NCI-H1417 (cell line): Measurements from ENCODE around the gene WFDC5.
A peak's percentile ranks its signal among the peaks of the same experiment; 100 is the strongest.

Source experiments
- DNase-seq, 3 experiments: peaks; one replicate each; lab custom pipeline; 2025; lab: John Stamatoyannopoulos, UW

WFDC5 gene

DNA sequence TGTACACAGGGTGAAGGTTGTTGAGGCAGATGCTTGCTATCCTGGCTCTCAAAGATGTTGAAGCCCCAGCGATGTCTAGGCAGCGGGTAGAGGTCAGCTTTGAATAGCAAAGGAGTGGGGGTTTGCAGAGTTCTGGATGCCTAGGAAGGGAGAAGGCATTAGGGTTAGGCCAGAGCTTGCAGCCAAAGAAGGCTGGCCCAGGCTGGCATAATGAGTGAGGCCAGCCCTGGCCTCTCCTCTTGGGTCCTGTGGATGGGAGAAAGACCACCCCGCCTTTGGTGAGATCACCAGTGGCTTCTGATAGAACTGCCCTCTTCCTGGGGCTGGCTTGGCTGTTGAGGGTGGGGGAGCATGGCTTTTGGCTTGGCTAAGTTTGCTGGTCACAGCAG is 406 bp upstream of the WFDC5 start:
- no peak for DNase-seq

DNA sequence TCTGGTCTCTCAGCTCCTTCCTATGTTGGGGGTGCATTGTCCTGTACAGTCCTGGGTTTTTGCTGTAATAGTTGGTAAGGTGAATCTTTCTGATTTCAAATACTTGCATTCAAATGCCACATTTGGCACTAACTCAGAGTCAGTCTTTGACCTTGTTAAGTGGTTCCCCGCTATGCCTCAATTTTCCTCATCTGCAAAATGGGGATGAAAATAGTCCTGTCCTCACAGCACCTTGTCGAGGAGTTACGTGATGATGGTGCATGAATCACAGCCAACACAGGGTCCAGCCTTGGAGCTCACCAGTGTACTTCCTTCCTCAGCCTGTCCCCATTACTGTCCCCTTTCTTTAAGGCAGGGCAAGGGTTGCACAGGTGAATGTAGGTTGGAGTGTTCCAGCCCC is 1.1 kb downstream of the WFDC5 start:
- no peak for DNase-seq

DNA sequence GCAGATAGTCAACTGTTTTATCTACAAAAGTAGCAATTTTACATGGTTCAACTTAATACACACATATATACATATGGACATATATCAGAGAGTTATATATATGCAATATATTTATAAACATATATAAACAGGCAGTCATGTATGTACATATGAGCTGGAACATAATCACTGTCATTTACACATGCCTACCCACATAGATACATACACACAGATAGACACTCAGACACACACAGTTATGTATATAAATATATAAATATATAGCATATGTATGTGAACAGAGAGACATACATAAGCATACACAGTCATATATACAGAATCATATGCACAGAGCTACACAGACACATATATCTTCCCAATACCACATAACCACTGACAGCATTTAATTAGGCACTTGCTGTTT is 2.2 kb downstream of the WFDC5 start:
- DNase-seq = no peak

DNA sequence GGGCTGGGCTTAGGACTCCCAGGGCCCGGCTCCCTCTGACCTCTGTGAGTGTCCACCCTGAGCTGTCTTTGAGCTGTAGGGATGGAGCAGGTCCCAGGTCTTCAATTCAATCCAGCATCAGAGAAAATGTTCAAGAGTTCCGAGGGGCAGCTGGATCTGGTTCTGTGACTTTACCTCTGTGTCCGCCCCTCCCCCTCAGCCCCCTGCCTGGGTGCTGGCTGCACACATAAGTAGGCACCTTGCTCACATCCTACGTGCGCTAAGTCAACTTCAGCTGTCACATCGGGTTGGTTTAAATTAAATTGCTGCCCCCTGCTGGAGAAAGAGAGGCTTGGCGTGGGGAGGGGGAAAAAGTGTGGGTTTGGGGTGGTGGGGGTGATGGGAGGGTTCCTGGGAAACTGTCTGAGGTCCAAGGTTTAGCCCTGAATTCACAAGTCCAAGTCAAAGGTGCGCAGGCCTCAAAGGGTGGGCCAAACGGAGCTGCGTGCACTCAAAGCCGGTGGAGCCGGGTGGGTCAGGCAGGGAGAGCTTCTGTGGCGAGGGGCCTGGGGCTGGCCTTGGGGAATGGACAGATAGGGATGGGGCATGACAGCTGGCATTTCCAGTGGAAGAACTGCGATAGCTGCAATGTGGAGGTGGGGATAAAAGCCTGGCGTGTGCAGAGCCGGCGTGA is 3.0 kb downstream of the WFDC5 start:
- peak in 1 of 3 experiments; percentile 25 for DNase-seq

DNA sequence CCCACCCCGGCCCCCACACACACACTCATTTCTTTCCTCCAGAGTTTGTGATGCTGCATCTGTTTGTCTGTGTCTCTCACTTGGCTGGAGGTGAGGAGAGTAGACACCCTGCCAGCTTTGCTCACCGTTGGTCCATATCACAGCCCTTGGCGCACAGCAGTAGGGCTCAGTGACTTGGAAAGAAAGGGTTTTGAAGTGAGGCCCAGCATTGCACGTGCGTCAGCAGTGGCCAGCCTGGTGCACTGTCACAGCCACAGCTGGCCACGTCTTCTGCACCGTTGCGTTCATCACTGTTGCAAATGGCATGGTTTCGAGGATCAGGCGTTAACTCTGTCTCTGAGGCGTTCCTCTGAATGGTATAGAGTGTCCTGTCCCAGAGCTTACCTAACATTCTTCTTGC is 3.7 kb downstream of the WFDC5 start:
- no peak for DNase-seq

DNA sequence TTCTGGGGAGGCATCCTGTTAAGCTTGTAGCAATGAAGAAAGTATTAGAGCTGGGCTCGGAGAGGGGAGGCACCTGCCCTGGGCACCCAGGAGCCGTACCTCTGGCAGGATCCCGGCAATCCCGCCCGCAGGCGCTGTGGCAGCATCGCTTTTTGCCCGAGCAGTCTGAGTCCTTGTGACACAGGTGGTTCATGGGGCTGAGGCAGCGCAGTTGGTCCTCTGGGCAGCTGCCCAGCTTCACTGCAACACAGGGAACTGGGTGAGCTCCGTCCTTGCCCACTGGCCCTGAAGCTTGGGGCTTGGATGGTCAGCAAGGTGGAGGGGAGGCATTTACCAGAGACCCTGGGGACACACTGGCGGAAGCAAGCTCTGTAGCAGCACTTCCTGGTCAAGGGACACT is 4.7 kb downstream of the WFDC5 start:
- DNase-seq = no peak

DNA sequence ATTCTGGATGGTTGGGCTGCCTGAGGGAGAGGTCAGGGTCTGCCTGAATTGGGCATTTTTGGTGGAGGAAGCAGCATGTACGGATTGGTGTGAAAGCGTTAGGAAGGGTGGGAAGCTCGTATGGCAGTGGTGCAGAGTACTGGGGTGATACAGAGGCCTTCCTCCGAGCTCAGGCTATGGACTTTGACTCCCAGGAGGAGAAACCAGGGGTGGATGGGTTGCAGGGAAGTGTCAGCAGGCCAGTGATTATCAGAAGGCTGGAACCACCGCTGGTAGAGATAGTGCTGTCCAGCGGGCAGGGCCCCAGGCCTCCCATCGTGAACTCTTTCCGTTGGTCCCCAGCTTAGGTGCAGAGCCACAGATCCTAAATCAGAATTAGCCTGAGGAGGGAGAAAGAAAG is 5.3 kb downstream of the WFDC5 start:
- no peak for DNase-seq

DNA sequence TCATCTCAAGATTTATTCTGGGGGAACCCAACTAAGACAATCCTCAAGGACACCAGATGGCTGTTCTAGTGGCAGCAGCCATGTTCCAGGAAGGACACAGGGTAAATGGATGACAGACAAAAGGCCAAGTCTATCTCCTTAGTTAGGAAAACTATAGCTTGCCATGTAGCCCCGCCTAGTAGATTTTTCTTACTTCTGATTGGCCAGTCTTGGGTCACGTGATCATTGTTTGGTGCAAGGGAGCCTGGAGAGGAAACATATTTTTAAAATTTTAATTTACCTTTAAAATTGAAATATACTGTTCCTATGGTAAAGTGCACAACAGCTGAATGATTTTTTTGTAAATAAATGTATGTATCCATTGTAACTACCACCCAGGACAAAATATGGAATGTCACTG is 9.7 kb downstream of the WFDC5 start:
- DNase-seq = no peak

DNA sequence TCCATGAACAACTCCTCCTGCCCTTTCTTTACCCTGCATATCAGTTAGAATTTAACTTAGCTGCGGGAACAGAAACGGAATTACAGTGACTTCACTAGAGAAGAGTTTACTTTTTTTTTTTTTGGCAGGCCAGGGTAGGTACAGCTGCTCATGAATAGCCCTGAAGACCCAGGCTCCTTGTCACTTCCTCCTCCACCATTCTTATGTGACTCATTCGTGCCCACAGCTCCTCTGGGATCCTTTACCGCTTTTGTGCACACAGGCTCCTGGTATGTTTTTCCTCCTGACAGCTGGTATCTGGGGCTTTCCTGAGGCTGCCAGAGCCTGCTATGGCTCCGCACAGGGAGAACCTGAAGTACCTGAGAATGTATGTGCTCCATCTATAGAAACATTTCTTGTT is 10.2 kb downstream of the WFDC5 start:
- no peak for DNase-seq

DNA sequence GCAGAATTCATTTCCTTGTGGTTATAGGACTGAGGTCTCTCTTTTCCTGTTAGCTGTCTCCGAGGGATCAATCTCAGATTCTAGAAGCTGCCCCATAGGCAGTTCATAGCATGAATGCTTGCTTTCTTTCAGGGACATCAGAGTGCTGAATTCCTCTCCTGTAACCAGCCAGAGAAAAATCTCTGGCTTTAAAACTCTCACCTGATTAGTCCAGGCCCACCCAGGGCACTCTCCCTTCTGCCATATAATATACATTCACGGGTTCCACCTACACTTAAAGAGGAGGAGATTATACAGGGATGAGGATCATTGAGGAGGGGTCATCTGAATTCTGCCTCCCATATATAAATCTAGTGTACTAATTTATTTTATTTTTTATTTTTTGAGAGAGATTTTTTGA is 11.9 kb downstream of the WFDC5 start:
- DNase-seq = no peak

DNA sequence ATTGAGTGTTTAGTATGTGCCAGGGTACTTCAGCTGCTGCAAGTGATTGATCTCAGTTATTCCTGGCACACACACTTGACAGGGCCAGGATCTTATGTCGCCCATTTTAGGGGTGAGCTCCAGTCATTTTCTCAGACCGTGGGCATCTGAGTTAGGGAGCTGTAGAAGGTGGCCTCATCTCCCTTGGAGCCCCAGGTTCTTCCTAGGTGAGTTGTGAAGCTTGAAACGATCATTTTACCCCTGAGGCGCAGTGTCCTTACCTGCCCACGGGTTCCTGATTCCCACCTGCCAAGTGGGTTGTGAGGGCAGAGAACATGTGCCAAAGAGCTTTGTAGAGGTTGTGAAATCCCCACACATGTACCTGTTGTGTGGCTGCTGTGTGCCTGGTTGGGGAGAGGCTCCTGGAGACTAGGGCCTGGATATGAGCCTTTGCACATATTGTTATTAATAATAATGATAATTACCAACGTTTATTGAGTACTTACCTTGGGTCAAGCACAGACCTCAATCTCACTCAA is 13.6 kb downstream of the WFDC5 start:
- no peak for DNase-seq

DNA sequence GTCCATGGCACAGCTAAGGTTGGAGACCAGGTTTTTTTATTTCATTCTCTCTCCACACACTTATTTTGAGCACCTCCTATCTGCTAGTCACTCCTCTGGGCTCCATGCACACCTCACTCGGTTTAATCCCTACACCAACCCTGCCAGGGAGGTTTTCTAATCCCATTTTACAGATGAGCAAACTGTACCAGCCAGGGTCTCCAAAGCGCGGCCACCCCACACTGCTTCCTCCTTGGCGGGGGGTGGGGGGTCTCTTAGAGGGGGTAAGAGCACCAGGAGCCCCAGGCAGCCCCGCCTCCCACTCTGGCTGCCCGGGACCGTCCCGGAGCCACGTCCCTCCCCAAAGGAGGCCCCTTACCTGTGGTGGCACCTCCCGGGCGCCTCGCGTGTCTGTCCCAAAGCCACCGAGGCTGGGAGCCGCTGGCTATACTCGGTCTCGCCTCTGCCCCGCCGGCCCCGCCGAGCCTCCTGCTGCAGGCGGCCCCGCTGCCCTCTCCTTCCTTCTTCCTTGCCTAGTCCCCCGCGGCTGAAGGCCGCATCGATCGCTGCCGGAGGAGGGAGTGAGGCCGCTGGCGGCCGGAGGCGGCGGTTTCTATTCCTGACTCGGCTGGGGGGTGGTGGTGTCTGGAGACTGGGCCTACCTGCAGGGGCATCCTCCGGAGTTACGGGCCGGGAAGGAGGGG is 14.3 kb downstream of the WFDC5 start, which contains the start of gene KCNS1:
TSS of gene KCNS1 (minus strand) at position 565 of the 683 bp plus-strand sequence. CDS start 1,891 bp downstream, outside the sequence.
- DNase-seq = no peak

DNA sequence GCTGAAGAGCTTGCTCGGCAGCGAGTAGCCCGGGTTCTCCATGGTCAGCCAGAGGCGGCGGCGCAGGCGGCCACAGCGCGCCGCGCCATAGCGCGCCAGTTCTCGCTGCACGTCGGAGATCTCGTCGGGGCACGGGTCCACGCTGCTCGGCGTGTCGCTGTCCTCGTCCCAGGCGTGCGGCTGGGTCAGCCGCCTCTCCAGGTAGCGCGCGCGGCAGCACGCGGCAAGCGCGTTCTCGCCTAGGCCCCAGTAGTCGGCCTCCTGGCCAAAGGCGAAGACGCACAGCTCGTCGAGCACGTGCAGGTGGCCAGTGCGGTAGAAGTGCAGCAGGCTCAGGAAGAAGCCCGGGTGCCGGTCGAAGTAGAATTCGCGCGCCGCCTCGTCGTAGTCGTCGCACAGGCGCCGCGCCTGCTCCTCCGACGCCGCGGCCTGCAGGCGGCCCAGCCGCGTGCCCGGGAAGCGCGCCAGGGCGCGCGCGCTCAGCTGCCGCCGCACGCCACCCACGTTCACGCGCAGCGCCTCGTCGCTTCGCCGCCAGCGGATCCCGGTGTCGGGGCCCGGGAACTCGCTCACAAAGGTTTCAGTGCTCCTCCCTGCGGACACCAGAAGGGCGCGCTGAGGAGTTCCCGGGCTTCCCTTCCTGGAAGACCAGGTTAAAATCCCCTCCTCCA is 16.7 kb downstream of the WFDC5 start:
- no peak for DNase-seq

DNA sequence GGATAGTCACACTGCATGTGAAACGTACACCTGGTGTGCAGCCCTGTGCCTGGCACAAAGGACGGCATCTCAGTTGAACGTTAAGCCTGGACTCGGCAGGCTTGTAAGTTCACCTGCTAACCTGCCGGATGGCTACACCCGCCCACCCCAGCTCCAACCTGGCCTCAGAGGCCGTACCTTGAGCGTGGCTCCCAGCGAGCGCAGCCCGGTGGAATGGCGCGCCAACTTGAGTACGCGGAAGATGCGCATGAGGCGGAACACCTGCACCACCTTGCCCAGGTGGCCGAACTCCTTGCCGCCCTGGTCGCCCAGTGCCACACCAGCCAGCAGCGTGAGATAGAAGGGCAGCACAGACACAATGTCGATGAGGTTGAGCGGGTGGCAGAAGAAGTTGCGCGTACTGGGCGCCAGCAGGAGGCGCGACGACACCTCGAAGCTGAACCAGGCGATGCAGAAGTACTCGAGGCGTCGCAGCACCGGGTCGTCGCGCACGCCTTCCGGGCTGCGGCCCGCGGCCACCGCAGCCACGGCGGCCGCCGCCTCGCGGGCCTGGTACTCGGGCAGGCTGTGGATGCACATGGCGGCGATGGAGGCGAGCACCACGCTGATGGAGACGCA is 17.4 kb downstream of the WFDC5 start:
- no peak for DNase-seq

DNA sequence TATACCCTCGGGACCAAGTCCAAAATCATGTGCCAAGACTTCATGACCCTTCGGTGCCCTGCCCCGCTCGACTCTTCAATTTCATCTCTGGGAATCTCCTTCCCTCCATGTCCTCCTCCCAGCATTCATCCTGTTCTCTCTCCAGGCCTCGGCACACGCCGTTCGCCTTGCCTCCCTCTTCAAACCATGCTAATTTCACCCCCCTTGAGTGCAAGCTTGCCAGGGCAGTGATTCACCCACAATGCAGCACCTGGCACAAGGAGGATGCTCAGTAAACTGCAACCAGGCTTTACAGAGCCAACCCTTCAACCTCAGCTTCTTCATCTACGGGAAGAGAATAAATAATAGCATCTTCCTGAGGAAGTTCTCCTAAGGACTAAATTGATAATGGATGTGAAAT is 18.2 kb downstream of the WFDC5 start:
- DNase-seq = no peak

DNA sequence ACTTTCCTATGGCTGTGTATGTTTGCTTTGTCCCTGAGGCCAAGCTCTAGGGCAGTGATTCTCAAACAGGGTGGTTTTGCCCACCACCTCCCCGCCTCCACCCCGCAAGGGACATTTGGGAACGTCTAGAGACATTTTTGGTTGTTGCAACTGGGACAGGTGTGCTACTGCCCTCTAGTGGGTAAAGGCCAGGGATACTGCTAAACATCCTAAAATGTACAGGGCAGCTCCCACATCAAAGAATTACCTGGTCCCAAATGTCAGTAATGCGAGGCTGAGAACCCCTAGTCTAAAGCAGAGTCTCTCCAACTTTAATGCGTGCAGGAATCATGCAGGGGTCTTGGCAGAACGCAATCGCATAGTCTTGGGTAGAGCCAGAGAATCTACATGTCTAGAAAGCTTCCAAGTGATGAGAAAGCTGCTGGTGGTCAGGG is 19.2 kb downstream of the WFDC5 start:
- DNase-seq = peak; percentile 23 to 58 (median 37)

DNA sequence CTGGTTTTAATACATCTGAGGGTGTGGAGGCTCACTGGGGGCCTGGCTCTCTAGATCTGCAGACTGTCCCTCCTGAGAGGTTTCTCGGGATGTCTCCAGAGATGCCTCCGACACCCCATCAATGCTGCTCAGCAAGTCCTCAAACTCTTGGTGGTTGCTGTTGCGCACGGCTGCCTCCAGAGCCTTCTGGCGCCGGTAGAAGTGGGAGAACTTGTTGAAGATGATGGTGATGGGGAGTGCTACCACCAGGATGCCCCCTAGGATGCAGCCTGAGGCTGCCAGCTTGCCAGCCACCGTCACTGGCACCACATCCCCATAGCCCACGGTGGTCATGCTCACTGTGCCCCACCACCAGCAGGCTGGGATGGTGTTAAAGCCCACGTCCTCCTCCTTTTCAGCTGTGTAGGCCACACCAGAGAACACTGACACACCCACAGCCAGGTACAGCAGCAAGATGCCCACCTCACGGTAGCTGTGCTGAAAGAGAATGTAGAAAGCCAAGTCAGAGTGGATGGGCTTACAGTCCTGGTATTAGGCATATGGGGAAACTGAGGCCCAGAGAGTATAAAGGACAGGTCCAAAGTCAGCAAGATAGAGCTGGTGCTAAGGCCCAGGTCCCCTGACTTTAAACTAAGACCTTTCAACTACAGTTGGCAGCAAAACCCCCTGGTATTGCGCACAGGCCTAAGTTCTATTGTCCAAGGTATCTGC is 20.0 kb downstream of the WFDC5 start:
- no peak for DNase-seq

DNA sequence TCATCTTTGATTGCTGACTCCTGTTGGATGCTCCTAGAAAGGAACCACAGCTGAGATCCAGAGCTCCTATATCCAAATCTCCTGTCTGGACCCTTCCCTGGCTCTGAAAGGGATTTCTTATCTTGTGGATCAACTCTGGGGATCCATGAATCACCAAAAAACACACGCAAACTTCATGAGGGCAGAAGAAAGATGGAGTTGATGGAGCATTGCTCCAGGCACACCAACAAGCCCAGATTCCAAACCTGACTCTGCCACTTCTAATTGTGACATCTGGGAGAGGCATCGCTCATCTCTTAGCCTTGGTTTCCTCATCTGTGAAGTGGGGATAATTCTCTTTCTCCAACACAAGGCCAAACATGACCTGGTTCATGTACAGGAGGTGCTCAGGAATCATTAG is 20.8 kb downstream of the WFDC5 start:
- no peak for DNase-seq

DNA sequence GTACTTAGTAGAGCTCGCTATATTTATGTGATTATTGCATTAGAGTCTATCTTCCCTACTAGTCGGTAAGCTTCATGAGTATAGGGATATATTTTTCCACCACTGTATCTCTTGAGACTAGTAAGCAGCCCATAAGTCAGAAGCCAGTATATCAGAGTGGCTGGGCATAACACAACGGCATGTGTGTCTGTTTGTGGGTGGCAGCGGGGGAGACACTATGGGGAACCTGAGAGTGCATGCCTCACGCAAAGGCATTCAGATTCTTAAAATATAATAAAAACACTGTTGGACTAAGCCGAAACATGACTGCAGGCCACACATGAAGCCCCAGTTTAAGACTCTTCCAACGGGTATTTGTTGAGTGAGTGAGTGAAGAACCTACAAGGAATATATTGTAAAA is 22.1 kb downstream of the WFDC5 start:
- no peak for DNase-seq

DNA sequence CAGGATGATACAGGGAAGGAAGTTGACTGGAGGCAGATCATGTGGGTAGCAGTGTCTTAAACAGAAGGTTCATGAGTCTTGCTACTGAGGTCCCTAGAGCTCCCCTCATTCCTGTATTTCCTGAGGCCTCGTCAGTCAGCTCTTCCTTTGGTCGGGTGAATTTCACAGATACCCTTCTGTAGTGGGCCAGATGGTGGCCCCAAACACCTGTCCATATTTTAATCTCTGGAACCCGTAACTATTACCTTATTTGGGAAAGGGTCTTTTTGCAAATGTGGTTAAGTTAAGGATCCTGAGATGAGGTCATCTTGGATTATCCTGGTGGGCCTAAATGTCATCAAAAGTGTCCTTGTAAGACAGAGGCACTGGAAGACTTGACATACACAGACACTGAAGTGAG is 23.6 kb downstream of the WFDC5 start:
- no peak for DNase-seq

DNA sequence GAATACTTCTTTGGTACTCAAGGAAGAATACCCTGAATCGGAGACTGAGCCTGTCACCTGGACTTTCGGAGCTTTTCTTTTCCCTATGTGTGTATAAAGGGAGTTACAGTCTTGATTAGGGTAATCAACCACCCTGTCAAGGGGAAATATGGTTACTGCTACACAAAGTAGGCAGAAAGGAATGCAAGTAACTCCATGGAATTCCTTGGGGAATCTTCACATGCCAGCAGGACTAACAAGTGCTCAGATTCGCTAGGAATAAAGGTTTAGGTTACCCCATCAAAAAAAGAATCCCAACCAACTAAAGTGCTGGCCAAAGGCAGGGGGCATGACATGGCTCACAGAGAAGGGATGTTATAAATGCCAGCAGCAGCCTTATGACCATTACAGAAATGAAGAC is 24.5 kb downstream of the WFDC5 start:
- no peak for DNase-seq

DNA sequence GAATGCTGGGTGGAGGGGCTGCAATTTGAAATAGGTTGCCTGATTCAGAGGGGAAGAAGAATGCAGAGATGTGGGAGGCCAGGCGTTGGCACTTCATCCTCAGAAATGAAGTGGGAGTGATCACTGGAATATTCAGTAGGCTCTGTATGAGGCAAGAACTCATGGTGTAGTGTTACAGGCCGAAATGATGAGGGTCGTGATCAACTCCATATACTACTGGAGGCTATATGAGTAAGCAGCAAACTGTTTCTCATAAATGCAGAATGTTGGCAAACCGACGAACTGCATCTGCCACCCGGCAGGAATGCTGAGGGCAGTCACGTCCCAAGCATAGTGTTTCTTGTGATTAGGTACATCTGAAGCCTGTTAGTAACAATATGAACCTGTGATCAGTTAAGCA is 26.7 kb downstream of the WFDC5 start:
- DNase-seq = no peak
